Measurements from ENCODE around the gene ANAPC4.

DNA sequence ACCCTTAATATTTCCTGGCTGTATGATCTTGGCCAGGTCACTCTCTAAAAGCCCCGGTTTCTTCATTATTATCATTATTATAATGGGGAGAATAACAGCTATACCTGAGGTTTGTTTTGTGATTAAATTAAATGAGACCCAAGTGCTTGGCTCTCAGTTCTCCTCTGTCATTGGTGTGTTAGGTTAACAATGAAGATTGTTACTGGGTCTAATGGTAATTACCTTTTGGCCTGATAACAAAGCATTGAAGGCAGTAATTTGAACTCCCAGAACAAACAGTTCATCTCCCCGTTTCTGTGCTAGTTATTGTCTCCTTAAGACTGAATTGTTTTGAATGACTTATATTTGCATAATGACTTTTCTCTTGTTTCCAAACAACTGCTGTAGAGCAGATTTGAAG is 6.8 kb upstream of the ANAPC4 start:
- no peak for TF ChIP-seq POLR2AphosphoS5 (IDR thresholded peaks at IDR 0.05; ENCODE audit: insufficient read depth, low read depth, low read length)
- no peak for TF ChIP-seq EZH2 (IDR thresholded peaks at IDR 0.05; ENCODE audit: borderline replicate concordance, low read depth, low read length, severe bottlenecking)
- TF ChIP-seq GATA2 (IDR thresholded peaks at IDR 0.05; ENCODE audit: insufficient read depth, insufficient read length, low read depth, low read length): no peak
- TF ChIP-seq POLR2A (IDR thresholded peaks at IDR 0.05; ENCODE audit: low read depth, low read length): no peak

All from endothelial cell of umbilical vein (primary cell).